Measurements from ENCODE around the gene KCNK17. TPM values are rescaled to one million over a fixed set of nuclear protein-coding genes. Genes with fewer than 3 reads are reported as not detected.

KCNK17 gene
- total and polyA plus RNA-seq, 9 of the 15 experiments (the other 6 are each of a cell fraction or from before 2014, with no cell fraction given), result not detected

GRCh38 chr6:39302669-39303424 lies 11.4 kb downstream of the KCNK17 start (continued):
- TF ChIP-seq RNF219 (CRISPR knock-in tag; IDR thresholded peaks at IDR 0.05), result no peak
- TF ChIP-seq FOXK1 (CRISPR knock-in tag; IDR thresholded peaks at IDR 0.05; ENCODE audit: borderline replicate concordance), result no peak
- no peak for TF ChIP-seq SMAD1 (IDR thresholded peaks at IDR 0.05; ENCODE audit: low read depth, low read length, partially characterized antibody)
- TF ChIP-seq ZNF592 (IDR thresholded peaks at IDR 0.05), result no peak
- TF ChIP-seq MYNN (IDR thresholded peaks at IDR 0.05), result peak; percentile 60; the same call in 1 of the 2 replicates
- no peak for TF ChIP-seq MYNN (CRISPR knock-in tag; IDR thresholded peaks at IDR 0.05)
- TF ChIP-seq CREM (IDR thresholded peaks at IDR 0.05; ENCODE audit: low read depth), result peak; percentile 51; the same call in 1 of the 2 replicates
- TF ChIP-seq CEBPB (tag; IDR thresholded peaks at IDR 0.05), result peak; percentile 93
- no peak for TF ChIP-seq CSDE1 (IDR thresholded peaks at IDR 0.05)
- no peak for TF ChIP-seq ZNF436 (CRISPR knock-in tag; IDR thresholded peaks at IDR 0.05)
- peak in 1 of 2 experiments; percentile 14; a peak in 1 of 4 replicates for TF ChIP-seq RCOR1 (IDR thresholded peaks at IDR 0.05; ENCODE audit: borderline replicate concordance in 1 of 2, low read depth in 2 of 2, low read length in 2 of 2)
- peak; percentile 87 for TF ChIP-seq XRCC5 (IDR thresholded peaks at IDR 0.05; ENCODE audit: low read depth, low read length)
- TF ChIP-seq ZNF639 (CRISPR knock-in tag; conservative IDR thresholded peaks at IDR 0.05 in 1 of 2, IDR thresholded peaks at IDR 0.05 in 1 of 2), result no peak
- TF ChIP-seq ATF4 (CRISPR knock-in tag; IDR thresholded peaks at IDR 0.05), result no peak
- no peak for TF ChIP-seq HNRNPLL (IDR thresholded peaks at IDR 0.05; ENCODE audit: low read depth, low read length, poor library complexity, severe bottlenecking)
- TF ChIP-seq ESRRB (CRISPR knock-in tag; IDR thresholded peaks at IDR 0.05; ENCODE audit: borderline replicate concordance), result no peak
- TF ChIP-seq NFIC (IDR thresholded peaks at IDR 0.05), result no peak
- no peak for TF ChIP-seq ZNF217 (CRISPR knock-in tag; IDR thresholded peaks at IDR 0.05)
- TF ChIP-seq NRF1 (conservative IDR thresholded peaks at IDR 0.05 in 1 of 2, IDR thresholded peaks at IDR 0.05 in 1 of 2), result peak in 1 of 2 experiments; percentile 19; a peak in 1 of 4 replicates

Data from K562 (cell line).